ENCODE measurements around the gene NSG2.

- no peak for TF ChIP-seq CTCF (IDR thresholded peaks at IDR 0.05)
- no peak for TF ChIP-seq POLR2AphosphoS5 (IDR thresholded peaks at IDR 0.05; ENCODE audit: insufficient read depth in 1 of 2, low read depth in 1 of 2)
Observed at GRCh38 chr5:174146556-174146955, 101.0 kb downstream of the NSG2 start.
